SU-DHL-6 (cell line): Measurements from ENCODE around the gene PRR23E.

Experiments
- EZH2phosphoT487 ChIP-seq: fragments of 200-600 bp; sonication (generic), shearing (Covaris generic); conservative IDR thresholded peaks from 2 replicates; pipeline ENCODE4 v1.6.1; 2018; ENCODE audit warnings: mild to moderate bottlenecking, antibody characterized with exemption, low read length, moderate library complexity, mixed read lengths
- TF ChIP-seq, protein P1 (sequence below): fragments of 200-600 bp; sonication (generic); IDR thresholded peaks from one replicate; pipeline ENCODE4 v1.5.1; 2017; ENCODE audit warnings: antibody characterized with exemption, mild to moderate bottlenecking, low read length, moderate library complexity; ENCODE audit not compliant: insufficient read depth, poor library complexity, severe bottlenecking

GRCh38 chr3:127167315-127168043 is 25.5 kb upstream of the PRR23E start:
- TF ChIP-seq, protein P1, sequence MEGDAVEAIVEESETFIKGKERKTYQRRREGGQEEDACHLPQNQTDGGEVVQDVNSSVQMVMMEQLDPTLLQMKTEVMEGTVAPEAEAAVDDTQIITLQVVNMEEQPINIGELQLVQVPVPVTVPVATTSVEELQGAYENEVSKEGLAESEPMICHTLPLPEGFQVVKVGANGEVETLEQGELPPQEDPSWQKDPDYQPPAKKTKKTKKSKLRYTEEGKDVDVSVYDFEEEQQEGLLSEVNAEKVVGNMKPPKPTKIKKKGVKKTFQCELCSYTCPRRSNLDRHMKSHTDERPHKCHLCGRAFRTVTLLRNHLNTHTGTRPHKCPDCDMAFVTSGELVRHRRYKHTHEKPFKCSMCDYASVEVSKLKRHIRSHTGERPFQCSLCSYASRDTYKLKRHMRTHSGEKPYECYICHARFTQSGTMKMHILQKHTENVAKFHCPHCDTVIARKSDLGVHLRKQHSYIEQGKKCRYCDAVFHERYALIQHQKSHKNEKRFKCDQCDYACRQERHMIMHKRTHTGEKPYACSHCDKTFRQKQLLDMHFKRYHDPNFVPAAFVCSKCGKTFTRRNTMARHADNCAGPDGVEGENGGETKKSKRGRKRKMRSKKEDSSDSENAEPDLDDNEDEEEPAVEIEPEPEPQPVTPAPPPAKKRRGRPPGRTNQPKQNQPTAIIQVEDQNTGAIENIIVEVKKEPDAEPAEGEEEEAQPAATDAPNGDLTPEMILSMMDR: no peak
- no peak for TF ChIP-seq EZH2phosphoT487
